GM21381 (cell line): ENCODE measurements around the gene ULK1.
"Not testable (repeated sequence)": the region's sequence is repeated elsewhere in the genome, so short reads cannot be mapped to it uniquely, and the experiment has no call there.

ENCODE experiments used
- ATAC-seq: cut with Tn5 transposase; IDR thresholded peaks from one replicate; pipeline ENCODE4 v1.9.1; 2021; ENCODE audit warnings: mild to moderate bottlenecking, moderate library complexity; ENCODE audit not compliant: unreplicated experiment

The ULK1 gene

DNA sequence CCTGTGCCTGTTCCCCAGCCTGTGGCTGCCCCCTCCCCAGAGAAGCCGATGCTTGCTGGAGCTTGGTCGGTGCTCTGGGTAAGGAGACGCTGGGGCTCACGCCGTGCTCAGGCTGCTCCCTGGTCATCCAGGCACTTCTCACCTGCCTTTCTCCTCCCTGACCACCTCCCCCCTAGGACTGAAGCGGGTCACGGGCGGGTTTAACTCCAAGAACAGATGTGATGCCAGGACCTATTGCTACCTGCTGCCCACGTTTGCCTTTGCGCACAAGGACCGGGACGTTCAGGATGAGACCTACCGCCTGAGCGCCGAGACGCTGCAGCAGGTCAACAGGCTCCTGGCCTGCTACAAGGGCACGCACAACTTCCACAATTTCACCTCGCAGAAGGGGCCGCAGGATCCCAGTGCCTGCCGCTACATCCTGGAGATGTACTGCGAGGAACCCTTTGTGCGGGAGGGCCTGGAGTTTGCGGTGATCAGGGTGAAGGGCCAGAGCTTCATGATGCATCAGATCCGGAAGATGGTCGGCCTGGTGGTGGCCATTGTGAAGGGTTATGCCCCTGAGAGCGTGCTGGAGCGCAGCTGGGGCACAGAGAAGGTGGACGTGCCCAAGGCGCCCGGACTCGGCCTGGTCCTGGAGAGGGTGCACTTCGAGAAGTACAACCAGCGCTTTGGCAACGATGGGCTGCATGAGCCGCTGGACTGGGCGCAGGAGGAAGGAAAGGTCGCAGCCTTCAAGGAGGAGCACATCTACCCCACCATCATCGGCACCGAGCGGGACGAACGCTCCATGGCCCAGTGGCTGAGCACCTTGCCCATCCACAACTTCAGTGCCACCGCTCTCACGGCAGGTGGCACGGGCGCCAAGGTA, 46.9 kb downstream of the ULK1 start:
- ATAC-seq: no peak

DNA sequence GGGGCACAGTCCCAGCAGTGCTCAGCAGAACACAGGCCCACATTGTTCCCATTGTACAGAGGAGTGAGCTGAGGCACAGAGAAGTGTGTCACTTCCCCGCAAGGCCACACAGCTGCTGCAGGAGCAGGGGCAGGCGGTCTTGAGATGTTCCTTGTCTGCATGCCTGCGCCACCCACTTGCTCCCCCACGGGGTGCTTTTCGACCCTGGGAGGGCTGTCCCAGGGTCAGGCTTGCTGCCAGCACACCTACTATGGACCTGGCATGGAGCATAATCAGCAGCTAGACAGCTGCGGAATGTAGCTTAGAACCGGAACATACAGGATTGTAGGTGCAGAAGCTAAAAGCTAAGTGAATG, 47.5 kb downstream of the ULK1 start:
- ATAC-seq: no peak

DNA sequence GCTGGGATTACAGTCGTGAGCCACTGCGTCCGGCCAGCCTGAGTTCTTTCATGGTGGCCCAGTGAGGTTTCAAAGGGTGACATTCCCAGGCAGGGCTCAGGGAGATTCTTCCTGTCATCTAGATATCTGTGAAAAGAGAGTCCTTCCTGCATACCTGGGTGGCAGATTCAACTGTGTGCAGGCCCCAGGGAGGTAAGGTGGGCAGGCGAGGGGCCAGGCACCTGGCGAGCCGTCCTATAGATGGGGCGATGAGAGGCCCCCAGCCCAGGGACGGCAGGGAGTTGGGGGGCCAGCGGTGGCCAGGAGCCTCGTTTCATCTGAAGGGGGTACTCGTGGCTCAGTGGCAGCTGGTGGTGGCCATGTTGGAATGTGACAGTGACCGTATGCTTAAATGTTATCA, 48.2 kb downstream of the ULK1 start:
- no peak for ATAC-seq

DNA sequence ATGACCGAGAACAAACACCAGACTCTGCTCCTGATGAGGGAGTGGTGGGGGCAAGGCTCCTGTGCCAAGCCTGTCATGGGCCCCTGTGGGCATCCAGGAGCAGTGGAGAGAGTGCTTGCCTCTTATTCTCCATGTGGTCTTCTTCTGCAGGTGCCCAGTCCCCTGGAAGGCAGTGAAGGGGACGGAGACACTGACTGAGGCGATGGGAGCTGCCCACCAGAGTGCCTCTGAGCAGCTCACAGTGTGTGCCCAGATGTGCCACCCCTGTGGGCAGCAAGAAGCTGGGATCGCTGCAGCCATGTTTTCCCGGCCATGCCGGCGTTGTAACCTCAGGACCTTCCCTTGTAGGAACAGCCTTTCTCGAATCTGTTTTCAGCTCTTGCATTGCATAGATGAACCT, 49.0 kb downstream of the ULK1 start:
- ATAC-seq: no peak

DNA sequence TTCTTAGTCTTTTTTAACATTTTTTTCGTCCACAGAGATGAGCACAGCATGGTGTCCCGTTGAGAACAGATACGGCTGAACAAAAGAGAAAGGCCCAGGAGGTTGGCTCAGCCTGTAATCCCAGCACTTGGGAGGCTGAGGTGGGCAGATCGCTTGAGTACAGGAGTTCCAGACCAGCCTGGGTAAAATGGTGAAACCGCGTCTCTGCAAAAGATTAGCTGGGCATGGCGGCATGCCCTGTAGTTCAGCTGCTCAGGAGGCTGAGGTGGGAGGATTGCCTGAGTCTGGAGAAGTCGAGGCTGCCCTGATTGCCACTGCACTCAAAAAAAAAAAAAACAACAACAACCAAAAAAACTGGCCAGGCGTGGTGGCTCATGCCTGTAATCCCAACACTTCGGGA, 49.5 kb downstream of the ULK1 start:
- no peak for ATAC-seq

DNA sequence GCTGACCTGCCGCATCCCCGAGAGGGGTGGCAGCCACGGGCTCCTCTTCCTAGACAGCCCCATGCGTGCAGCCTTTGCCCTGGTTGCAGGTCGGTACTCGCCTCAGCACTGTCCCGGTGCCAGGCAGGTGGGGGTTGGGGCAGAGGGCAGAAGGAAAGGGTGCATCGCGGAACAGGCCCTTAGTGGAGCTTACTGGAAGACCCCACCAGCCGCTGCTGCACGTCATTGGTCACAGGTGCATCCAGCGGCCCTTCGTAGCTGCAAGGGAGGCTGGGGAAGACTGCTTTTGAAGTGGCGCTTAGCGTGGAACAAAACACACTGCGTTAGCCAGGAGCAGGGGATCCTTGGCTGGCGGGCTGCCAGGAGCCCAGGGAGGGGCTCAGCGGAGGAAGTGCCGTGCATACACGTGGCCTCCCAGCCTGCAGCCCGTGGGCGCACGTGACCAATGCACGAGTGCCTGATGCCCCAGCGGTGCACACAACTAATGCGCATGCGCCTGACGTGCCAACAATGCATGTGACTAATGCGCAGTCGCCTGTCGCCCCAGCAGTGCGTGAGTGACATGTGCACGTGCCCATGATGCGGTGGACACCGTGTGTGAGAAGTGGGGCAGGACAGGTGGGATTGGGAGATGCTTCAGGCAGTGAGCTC, 50.3 kb downstream of the ULK1 start:
- no peak for ATAC-seq

DNA sequence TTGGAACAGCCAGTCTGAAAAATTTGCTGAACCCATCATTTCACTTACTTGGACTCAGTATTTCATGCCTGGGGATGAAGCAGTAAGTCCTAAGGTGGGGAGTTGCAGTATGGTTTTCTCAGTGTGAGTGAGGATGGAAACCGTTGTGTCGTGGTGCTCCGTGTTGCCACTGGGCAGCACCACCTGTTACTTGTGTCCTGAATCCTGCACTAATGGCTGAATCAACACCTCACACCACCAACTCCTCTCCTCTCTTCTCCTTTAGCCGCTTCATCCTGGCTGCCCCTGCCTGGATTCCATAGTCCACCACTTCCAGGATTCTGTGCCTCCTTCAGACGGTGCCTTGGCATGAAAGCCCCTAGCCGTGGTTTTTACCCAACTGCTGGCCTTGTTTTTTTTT, 52.3 kb downstream of the ULK1 start:
- ATAC-seq: no peak

DNA sequence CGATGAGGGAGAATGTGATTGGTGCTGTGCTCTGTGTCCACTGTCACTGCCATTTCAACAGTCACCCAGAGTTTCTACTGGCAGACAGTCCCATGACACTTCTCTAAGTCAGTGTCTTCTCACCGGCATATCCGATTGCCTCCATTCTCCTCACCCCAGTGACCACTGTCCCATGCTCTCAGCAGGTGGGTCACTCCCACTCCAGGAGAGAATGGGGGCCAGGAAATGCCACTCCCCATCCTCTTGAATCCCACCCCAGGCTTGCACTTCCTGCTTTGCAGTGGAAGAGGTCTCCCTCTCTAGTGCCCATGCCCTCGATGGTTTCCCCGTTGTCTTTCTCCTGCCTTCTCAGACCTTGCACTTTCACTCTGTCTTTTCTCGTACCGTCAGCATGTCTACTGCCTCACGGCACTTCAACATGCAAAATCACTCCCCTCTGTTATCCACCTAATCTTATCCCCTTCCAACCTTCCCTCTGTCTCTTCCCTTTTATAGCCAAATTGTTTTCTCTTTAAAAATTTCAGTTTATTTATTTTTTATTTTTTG, 53.1 kb downstream of the ULK1 start:
- no peak for ATAC-seq

DNA sequence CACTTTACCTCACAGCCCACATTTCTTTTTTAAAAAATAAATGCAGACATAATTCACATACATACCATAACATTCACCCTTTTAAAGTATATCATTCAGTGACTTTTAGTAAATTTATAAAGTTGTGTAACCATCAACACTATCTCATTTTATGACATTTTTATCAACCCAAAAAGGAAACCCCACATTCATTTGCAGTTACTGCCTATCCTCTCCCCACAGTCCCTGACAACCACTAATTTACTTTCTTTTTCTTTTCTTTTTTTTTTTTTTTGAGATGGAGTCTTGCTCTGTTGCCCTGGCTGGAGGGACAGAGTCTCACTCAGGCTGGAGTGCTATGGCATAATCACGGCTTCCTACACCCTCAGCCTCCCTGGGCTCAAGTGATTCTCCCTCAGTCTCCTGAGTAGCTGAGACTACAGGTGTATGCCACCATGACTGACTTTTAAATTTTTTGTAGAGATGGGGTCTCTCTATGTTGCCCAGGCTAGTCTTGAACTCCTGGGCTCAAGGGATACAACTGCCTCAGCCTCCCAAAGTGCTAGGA, 53.8 kb downstream of the ULK1 start:
- ATAC-seq: no peak

DNA sequence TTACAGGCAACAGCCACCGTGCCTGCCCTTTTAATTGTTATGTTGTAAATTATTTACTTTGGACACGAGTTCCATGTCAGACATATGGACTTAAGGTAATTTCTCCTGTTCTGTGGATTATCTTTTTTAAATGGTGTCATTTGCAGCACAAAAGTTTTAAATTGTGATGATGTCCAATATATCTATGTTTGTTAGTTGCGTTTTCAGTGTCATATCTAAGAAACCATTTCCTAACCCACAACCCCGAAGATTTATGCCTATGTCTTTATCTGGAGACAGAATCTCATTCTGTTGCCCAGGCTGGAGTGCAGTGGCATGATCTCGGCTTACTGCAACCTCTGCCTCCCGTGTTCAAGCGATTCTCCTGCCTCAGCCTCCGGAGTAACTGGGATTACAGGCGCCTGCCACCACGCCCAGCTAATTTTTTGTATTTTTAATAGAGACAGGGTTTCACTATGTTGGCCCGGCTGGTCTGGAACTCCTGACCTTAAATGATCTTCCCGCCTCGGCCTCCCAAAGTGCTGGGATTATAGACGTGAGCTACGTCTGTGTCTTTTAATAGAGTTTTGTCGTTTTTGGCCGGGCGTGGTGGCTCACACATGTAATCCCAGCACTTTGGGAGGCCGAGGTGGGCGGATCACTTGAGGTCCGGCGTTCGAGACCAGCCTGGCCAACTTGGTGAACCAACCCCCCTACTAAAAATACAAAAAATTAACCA, 54.5 kb downstream of the ULK1 start:
- not testable (repeated sequence) for ATAC-seq

DNA sequence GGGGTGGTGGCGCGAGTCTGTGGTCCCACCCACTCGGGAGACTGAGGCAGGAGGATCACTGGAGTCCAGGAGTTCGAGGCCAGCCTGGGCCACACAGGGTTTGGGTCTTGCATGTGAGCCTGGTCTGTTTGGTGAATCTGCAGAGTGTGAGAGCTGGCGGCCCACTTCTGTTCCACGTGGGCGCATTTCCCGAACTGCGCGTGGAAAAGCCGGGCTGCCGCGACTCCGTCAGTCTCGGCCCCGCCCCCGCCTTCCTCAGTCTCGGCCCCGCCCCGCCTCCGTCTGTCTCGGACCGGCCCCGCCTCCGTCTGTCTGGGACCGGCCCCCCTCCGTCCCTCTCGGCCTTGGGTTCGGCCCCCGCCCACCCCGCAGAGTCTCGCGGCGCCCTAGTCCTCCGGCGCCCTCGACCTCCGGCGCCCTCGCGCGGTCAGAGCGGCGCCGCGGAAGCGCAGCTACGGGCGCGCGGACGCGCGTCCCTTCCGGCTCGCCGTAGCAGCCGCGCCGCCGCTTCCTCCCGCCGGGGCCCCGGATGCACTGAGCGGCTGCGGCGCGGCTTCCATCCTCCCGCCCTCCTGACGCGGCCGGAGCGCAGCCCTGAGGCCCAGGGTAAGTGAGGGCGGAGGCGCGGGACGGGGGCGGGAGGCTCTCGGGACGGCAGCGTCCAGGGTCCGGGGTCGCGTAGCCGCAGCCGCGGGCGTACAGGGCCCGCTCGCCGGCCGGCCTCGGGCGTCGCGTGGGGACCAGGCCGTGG, 55.2 kb downstream of the ULK1 start, which contains the start of gene EP400:
Gene EP400 (plus strand): TSS at position 512 of the 751 bp plus-strand sequence. CDS start 10,678 bp downstream, outside the sequence.
- ATAC-seq: peak; percentile 89

DNA sequence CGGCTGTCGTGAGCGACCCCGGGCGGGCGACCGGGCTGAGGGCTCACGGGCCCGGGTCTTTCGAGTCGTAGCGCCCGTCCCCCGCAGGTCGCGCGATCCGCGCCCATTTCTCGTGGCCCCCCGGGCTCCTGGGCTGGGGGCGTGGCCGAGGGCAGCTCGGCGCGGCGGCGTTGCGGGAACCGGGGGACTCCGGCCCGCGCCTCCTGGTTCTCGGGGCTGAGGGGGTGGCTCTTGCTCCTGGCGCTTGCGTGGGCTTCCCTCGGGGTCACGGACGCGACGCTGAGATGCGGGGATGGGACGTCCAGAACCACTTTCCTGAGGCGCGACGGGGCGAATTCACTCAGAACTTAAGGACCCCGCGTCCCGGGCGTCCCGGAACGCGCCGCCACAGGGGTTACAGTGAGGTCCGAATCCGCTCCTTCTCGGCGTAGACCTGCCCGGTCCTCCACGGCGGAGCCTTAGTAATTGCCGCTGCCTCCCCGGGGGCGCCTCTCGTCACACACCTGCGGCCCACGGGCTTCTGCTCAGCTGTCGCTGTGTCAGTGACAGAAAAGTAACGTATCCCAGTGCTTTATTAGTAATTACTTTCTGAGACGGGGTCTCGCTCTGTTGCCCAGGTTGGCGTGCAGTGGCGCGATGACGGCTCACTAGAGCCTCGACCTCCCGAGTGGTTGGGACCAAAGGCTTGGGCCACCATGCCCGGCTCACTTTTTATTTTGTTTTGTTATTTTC, 55.9 kb downstream of the ULK1 start:
- ATAC-seq: peak; percentile 30

DNA sequence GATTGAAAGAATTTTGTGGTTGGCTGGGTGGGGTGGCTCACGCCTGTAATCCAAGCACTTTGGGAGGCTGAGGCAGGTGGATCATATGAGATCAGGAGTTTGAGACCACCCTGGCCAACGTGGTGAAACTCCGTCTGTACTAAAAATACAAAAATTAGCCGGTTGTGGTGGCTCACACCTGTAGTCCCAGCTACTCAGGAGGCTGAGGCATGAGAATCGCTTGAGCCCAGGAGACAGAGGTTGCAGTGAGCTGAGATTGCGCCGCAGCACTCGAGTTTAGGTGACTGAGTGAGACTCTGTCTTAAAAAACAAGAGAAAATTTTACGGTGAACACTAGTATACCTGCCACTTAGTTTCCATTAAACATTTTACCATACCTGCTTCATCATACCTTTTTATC, 59.4 kb downstream of the ULK1 start:
- ATAC-seq: not testable (repeated sequence)

DNA sequence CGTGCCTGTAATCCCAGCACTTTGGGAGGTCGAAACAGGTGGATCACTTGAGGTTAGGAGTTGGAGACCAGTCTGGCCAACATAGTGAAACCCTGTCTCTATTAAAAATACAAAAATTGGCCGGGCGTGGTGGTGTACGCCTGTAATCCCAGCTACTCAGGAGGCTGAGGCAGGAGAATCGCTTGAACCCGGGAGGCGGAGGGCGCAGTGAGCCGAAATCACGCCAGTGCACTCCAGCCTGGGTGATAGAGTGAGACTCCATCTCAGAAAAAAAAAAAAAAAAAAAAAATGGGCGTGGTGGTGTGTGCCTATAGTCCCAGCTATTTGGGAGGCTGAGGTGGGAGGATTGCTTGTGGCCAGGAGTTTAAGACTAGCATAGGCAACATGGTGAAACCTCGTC, 60.0 kb downstream of the ULK1 start:
- not testable (repeated sequence) for ATAC-seq

DNA sequence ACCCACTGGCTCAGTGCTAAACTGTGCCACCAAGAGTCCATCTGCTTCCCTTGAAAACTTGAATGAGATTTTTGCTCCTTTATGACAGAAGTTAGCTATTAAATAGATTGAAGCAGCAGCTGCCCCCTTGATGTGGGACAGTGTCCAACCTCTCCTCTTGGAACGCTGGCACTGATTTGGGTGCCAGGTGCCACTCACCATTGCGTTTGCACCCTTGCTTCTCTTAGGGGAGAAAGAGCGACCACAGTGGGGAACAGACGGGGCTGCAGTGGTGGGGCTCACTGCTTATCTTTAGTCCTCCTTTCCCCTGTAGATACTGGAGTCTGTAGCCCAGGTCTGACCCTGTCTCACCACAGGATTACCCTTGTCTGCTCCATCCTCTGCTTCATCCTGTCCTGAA, 64.7 kb downstream of the ULK1 start:
- no peak for ATAC-seq

DNA sequence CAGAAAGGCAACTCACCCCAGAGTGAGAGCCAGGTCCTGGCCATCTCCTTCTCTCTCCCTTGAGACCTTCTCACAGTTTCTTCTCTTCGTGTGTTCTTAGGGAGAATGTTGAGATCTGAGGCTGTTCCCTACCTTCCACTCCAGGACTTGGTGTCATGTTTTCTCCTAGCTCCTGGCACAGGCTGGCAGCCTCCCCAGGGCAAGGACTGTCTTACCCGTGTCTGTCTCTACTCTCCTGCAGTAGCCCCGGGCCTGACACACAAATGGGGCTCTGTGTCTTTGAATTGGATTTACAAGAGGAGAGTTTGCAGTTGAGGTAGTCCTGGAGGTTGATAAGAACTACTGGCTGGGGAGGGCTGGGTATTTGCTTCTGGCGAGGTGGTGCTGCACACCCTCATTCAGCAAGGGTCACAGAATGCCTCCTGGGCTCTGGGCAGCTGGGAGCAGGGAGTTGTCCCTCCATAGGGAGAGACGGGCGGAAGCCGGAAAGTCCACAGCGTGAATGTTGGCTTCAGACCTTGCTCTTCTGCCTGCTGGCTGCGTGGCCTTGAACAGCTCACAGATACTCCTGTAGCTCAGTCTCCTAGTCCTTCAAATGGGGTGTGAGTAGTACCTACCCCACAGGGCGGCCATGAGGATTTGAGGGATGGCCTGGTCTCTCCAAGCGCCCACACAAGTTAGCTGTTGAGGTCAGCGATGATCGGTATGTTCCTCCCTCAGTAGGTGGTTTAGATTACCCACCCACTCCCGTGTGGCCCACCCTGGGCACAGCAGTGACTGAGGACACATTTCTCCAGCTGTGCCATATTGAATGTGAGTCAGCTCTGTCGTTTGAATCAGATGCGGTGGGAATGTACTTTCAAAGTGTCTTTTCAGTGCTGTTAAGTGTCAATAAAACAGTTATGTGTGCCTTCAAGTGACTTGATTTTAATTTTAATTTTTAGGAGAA, 65.5 kb downstream of the ULK1 start:
- no peak for ATAC-seq

DNA sequence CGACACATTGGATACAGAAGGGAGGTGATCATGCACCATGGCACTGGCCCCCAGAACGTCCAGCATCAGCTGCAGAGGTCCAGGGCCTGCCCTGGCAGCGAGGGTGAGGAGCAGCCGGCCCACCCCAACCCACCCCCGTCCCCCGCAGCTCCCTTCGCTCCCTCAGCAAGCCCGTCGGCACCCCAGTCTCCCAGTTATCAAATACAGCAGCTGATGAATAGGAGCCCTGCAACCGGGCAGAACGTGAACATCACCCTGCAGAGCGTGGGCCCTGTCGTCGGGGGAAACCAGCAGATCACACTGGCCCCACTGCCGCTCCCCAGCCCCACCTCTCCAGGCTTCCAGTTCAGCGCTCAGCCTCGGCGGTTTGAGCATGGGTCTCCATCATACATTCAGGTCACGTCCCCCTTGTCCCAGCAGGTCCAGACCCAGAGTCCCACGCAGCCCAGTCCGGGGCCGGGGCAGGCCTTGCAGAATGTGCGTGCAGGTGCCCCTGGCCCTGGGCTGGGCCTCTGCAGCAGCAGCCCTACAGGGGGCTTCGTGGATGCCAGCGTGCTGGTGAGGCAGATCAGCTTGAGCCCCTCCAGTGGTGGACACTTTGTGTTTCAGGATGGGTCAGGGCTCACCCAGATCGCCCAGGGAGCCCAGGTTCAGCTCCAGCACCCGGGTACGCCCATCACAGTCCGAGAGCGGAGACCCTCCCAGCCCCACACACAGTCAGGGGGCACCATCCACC, 66.3 kb downstream of the ULK1 start:
- not testable (repeated sequence) for ATAC-seq

DNA sequence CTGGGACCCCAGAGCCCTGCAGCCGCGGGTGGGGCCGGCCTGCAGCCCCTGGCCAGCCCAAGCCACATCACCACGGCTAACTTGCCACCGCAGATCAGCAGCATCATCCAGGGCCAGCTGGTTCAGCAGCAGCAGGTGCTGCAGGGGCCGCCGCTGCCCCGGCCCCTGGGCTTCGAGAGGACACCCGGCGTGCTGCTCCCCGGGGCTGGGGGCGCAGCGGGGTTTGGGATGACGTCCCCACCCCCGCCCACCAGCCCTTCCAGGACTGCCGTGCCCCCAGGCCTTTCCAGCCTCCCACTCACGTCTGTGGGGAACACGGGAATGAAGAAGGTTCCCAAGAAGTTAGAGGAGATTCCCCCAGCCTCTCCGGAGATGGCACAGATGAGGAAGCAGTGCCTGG, 66.9 kb downstream of the ULK1 start:
- ATAC-seq: not testable (repeated sequence)
